Upper lobe of left lung (tissue), 4 donors: ENCODE results near the gene UBE4A.

ENCODE experiments used
- CTCF ChIP-seq, 6 experiments: fragments of 450-650 bp in 4 of 6; fragments of 200-600 bp in 2 of 6; sonication (generic) in 2 of 6; IDR thresholded peaks; one replicate each; pipeline ENCODE4 v1.5.1; 2016 to 2019; ENCODE audit warnings: antibody characterized with exemption in 6 of 6
- EP300 ChIP-seq, 4 donors: sonication (generic); formaldehyde crosslinking; IDR thresholded peaks; one replicate each; pipeline ENCODE4 v1.5.1; 2017; ENCODE audit warnings: antibody characterized with exemption in 4 of 4, control low read depth in 2 of 4
- POLR2A ChIP-seq, 4 donors: fragments of 450-650 bp; IDR thresholded peaks; one replicate each; pipeline ENCODE4 v1.5.1; 2016 to 2017; ENCODE audit warnings: antibody characterized with exemption in 4 of 4, mild to moderate bottlenecking in 2 of 4
- POLR2AphosphoS5 ChIP-seq, 2 donors: sonication (generic); formaldehyde crosslinking; IDR thresholded peaks; one replicate each; pipeline ENCODE4 v1.5.1; 2017; ENCODE audit warnings: antibody characterized with exemption in 2 of 2

- TF ChIP-seq CTCF (IDR thresholded peaks at IDR 0.05) (no peak), POLR2AphosphoS5 (IDR thresholded peaks at IDR 0.05) (no peak), POLR2A (IDR thresholded peaks at IDR 0.05) (no peak), EP300 (IDR thresholded peaks at IDR 0.05) (no peak)
Measured at GRCh38 chr11:118313242-118313641, 46.2 kb upstream of the UBE4A start.
